Measurements from ENCODE around the gene RBM41. TPM values are rescaled to one million over a fixed set of nuclear protein-coding genes. Genes with fewer than 3 reads are reported as not detected.

The RBM41 gene
- total and polyA plus RNA-seq, 2 experiments from 2014 or later, result 20.0 to 21.9 TPM

GRCh38 chrX:107153005-107153404 is 34.4 kb upstream of the RBM41 start:
- Histone ChIP-seq H3K4me1 (ENCODE audit: insufficient read depth) (peaks cover 12% of the 10 kb centered on the region; the same call in 1 of the 2 replicates), H3K4me2 (no peak overlapping the region), H3K36me3 (ENCODE audit: insufficient read depth) (no peaks in the 10 kb centered on the region), H4K20me1 (replicated peaks; ENCODE audit: insufficient read depth) (no peaks in the 10 kb centered on the region), H3K27me3 (ENCODE audit: insufficient read depth) (no peaks in the 10 kb centered on the region), H2AFZ (no peak overlapping the region), H3K9me2 (ENCODE audit: insufficient read depth) (no peaks in the 10 kb centered on the region), H3F3A (replicated peaks; ENCODE audit: low read depth) (no peaks in the 10 kb centered on the region), H3K79me2 (replicated peaks; ENCODE audit: insufficient read depth) (no peaks in the 10 kb centered on the region), H3K27ac (ENCODE audit: low read depth) (no peak overlapping the region), H3K4me3 (no peak overlapping the region)
- Mint-ChIP-seq H3K27me3 (ENCODE audit: insufficient read depth, low read depth, poor library complexity) (peaks cover 2% of the 10 kb centered on the region), H3K27ac (no peak overlapping the region), H3K9me3 (no peaks in the 10 kb centered on the region; the same call in 2 of the 3 replicates), H3K4me1 (peaks cover 10% of the 10 kb centered on the region; the same call in 2 of the 3 replicates), H3K36me3 (ENCODE audit: low read depth) (no peaks in the 10 kb centered on the region), H3K4me3 (no peak overlapping the region)
- ATAC-seq (no peak), DNase-seq (ENCODE audit: low spot score) (no peak)
- TF ChIP-seq ETS1 (IDR thresholded peaks at IDR 0.05), result no peak
- TF ChIP-seq CTCF (conservative IDR thresholded peaks at IDR 0.05; ENCODE audit: low read depth in 2 of 2), result no peak
- no peak for TF ChIP-seq ZNF331 (CRISPR knock-in tag; IDR thresholded peaks at IDR 0.05; ENCODE audit: low read depth)
- TF ChIP-seq STAT1 (IDR thresholded peaks at IDR 0.05; ENCODE audit: unreplicated experiment), result no peak
- no peak for TF ChIP-seq ZNF462 (CRISPR knock-in tag; IDR thresholded peaks at IDR 0.05)
- no peak for TF ChIP-seq CREB1 (CRISPR knock-in tag; IDR thresholded peaks at IDR 0.05; ENCODE audit: low read depth)
- TF ChIP-seq EZH2 (IDR thresholded peaks at IDR 0.05; ENCODE audit: low read depth, unreplicated experiment), result no peak
- TF ChIP-seq NANOG (IDR thresholded peaks at IDR 0.05; ENCODE audit: borderline replicate concordance), result no peak
- TF ChIP-seq REST (IDR thresholded peaks at IDR 0.05; ENCODE audit: unreplicated experiment), result no peak
- no peak for TF ChIP-seq POLR2AphosphoS5 (IDR thresholded peaks at IDR 0.05; ENCODE audit: low read depth)
- TF ChIP-seq ZNF114 (CRISPR knock-in tag; IDR thresholded peaks at IDR 0.05), result no peak
- TF ChIP-seq EZH2phosphoT487 (IDR thresholded peaks at IDR 0.05; ENCODE audit: unreplicated experiment), result no peak
- no peak for TF ChIP-seq JUNB (IDR thresholded peaks at IDR 0.05; ENCODE audit: unreplicated experiment)
